IPS-18c (cell line): Measurements from ENCODE around the gene NKG7.
"Not testable (repeated sequence)": the region's sequence is repeated elsewhere in the genome, so short reads cannot be mapped to it uniquely, and the experiment has no call there.

Source experiments
- H3K4me3 ChIP-seq: 2 replicates; pipeline ENCODE4 v1.7.0; 2013; ENCODE audit warnings: low read depth, mild to moderate bottlenecking, low read length, moderate library complexity; ENCODE audit not compliant: insufficient read depth
- H3K9me3 ChIP-seq: one replicate; pipeline ENCODE4 v1.6.1; 2013; ENCODE audit warnings: mild to moderate bottlenecking, low read length, moderate library complexity; ENCODE audit not compliant: control insufficient read depth, insufficient read depth

The NKG7 gene

GRCh38 chr19:51372649-51373504 lies at the start of gene NKG7:
Gene NKG7 (minus strand): TSS chr19:51372654. CDS start chr19:51372535, 119 bp downstream.
- Histone ChIP-seq H3K4me3 (no peak within 1 kb of the TSS), H3K9me3 (no peaks in the 10 kb centered on the region)

- Histone ChIP-seq H3K4me3 (peak overlapping the region; percentile 42; the same call in 1 of the 2 replicates), H3K9me3 (peaks cover 2% of the 10 kb centered on the region)
Measured at GRCh38 chr19:51422053-51422448, 49.6 kb upstream of the NKG7 start.

GRCh38 chr19:51421229-51422052 lies 49.0 kb upstream of the NKG7 start:
- Histone ChIP-seq H3K9me3 (peaks cover 2% of the 10 kb centered on the region), H3K4me3 (peak overlapping the region; percentile 42)

GRCh38 chr19:51420511-51420910 lies 48.1 kb upstream of the NKG7 start:
- not testable (repeated sequence) for H3K9me3 ChIP-seq, H3K4me3 ChIP-seq

GRCh38 chr19:51418707-51419106 lies 46.3 kb upstream of the NKG7 start:
- peaks cover 2% of the 10 kb centered on the region for H3K9me3 ChIP-seq
- no peak overlapping the region for H3K4me3 ChIP-seq

GRCh38 chr19:51417810-51418157 lies 45.3 kb upstream of the NKG7 start:
- H3K4me3 ChIP-seq = no peak overlapping the region
- H3K9me3 ChIP-seq = peaks cover 2% of the 10 kb centered on the region

GRCh38 chr19:51417107-51417809 lies 44.8 kb upstream of the NKG7 start, which contains the start of gene SIGLEC10:
Gene SIGLEC10 (minus strand): TSS chr19:51417642. CDS start chr19:51417581, 61 bp downstream.
- Histone ChIP-seq H3K4me3 (no peak within 1 kb of the TSS), H3K9me3 (peaks cover 2% of the 10 kb centered on the region)

- not testable (repeated sequence) for H3K9me3 ChIP-seq, H3K4me3 ChIP-seq
Measured at GRCh38 chr19:51416422-51416821, 44.0 kb upstream of the NKG7 start.

- Histone ChIP-seq H3K4me3 (no peak overlapping the region), H3K9me3 (peaks cover 2% of the 10 kb centered on the region)
Measured at GRCh38 chr19:51415187-51415586, 42.7 kb upstream of the NKG7 start.

- H3K4me3 ChIP-seq = no peak overlapping the region
- H3K9me3 ChIP-seq = no peaks in the 10 kb centered on the region
Measured at GRCh38 chr19:51410950-51411748, 38.7 kb upstream of the NKG7 start.

GRCh38 chr19:51407511-51408131 lies 35.2 kb upstream of the NKG7 start:
- Histone ChIP-seq H3K4me3 (no peak overlapping the region), H3K9me3 (peaks cover 5% of the 10 kb centered on the region)

GRCh38 chr19:51402117-51402516 lies 29.7 kb upstream of the NKG7 start:
- no peak overlapping the region for H3K4me3 ChIP-seq

GRCh38 chr19:51399936-51400335 lies 27.5 kb upstream of the NKG7 start:
- not testable (repeated sequence) for H3K9me3 ChIP-seq, H3K4me3 ChIP-seq

More at GRCh38 chr19:51402117-51402516, 29.7 kb upstream of the NKG7 start:
- peaks cover 8% of the 10 kb centered on the region for H3K9me3 ChIP-seq

- Histone ChIP-seq H3K9me3 (peaks cover 9% of the 10 kb centered on the region), H3K4me3 (no peak overlapping the region)
Measured at GRCh38 chr19:51399231-51399630, 26.8 kb upstream of the NKG7 start.

- H3K9me3 ChIP-seq = peaks cover 5% of the 10 kb centered on the region
- no peak overlapping the region for H3K4me3 ChIP-seq
Measured at GRCh38 chr19:51398096-51398704, 25.7 kb upstream of the NKG7 start.

- H3K4me3 ChIP-seq, H3K9me3 ChIP-seq: not testable (repeated sequence)
Measured at GRCh38 chr19:51397453-51397852, 25.0 kb upstream of the NKG7 start.
